HG02588 (cell line): ENCODE data around the gene ZFAND6.

Experiments
- ATAC-seq: cut with Tn5 transposase; IDR thresholded peaks from one replicate; pipeline ENCODE4 v1.9.1; 2021; ENCODE audit warnings: mild to moderate bottlenecking, moderate library complexity; ENCODE audit not compliant: unreplicated experiment

ZFAND6 gene

DNA sequence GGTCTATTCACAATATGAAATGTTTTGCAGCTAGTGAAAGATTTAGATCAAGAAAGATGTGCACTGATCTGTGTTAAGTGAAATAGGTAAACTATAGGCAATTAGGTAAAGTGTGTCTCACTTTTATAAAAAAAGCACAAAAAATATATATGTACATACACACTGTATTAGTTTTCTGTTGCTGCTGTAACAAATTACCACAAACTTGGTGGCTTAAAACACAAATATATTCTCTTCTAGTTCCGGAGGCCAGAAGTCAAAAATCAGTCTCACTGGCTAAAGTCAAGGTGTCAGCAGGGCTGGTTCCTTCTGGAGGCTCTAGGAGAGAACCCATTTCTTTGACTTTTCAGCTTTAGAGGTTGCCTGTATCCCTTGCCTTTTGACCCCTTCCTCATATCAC, 104.4 kb downstream of the ZFAND6 start:
- ATAC-seq: no peak

DNA sequence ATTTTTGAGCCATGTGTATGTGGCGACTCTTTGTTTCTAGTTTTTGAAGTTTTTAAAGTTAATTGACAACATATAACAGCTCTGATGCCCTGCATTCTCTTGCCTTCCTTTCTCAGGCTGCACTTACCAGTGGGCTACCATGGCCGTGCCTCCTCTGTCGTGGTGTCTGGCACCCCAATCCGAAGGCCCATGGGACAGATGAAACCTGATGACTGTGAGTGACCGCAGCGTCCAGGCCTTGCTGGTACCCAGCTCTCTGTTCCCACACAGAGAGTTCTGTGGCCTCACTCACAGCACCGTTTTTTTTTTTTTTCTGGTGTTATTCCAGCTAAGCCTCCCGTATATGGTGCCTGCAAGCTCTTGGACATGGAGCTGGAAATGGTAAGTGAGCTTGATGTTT, 108.5 kb downstream of the ZFAND6 start:
- no peak for ATAC-seq

DNA sequence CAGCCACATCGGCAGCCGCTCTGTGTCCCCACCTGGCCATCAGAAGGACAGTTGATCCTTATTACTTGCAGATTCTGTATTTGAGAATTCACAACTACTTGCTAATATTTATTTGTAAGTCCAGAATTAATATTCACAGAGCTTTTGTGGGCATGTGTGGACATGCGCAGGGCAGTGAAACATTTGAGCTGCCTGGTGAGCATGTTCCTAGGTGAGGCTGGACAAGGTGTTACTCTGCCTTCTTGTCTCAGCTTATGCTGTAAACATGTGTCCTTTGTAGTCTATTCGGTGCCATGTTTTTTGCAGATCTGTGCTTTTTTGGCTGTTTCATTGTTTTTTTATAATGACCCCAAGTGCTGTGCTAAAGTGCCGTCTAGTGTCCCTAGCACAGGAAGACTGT, 108.9 kb downstream of the ZFAND6 start:
- no peak for ATAC-seq

DNA sequence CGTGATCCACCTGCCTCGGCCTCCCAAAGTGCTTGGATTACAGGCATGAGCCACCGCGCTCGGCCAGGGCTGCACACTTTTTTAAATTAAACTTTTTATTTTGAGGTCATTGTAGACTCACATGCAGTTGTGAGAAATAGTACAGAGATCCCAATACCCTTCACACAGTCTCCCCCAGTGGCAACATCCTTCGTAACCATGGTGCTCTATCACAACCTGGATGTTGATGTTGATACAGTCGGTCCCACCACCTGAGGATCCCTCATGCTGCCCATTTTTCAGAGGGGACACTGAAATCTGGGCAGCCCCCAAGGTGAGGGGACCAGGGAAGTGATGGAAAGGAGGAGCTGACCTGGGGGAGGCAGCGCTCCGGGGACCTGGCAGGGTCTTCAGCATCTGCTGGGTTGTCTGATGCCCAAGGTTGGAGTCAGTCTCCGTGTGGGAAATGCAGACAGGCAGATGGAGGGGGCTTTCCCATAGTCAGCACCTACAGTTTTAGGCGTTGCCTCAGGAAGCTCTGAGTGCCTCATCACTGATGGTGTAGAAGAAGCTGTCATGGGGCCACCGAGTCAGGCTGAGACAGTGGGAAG, 110.4 kb downstream of the ZFAND6 start:
- ATAC-seq: no peak

DNA sequence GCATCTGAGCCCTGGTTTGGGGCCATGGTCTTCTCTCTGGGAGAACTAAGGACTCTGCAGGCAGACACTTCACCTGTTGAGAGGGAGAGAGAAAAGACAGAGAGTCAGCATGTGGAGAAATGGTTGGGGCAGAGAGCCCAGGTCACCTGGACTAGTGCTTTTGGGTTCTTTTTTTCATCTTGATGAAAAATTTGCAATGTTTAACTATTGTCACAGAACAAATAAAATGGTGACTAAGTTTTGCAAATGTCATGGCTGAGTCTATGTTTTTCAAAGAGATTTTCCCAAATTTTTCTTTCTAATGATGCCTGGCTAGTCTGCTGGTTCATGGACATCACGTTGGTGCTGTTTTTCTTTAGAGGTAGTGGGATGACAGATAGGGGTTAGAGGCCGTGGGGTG, 111.1 kb downstream of the ZFAND6 start:
- no peak for ATAC-seq

DNA sequence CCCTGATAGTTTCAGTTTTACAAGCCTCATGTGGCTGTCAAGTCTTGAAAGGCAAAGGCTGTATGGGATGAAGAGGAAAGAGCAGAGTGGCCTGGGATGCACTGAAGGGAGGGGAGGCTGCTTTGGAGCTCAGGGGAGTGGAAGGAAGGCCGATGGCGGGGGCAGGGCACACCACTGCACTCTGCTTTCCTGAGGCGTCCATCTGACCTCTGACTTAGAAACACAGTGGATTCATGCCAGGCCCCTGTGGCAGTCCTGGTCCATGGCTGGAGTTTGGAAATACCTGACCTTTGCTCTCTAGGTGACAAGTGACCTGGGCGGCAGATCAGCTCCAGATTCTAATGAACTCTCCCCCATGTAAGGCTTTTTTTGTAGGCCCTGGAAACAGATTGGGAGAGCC, 112.3 kb downstream of the ZFAND6 start:
- ATAC-seq: no peak

DNA sequence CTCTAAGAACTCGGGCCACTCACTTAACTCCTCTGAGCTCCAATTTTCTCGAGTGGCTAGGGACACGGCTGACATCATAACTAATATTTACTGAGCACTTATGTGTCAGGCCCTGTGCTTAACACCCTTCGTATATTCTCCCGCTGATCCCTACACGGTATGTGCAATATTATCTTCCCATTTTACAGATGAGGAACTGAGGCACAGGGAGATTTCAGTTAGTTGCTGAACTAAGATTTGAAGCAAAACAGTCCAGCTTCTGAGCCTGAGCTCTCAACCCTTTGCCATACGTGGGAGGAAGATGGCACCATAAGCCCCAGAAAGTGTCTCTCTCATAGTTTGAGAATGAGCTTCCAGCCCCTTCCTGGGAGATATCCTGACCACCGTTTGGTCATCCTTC, 112.9 kb downstream of the ZFAND6 start:
- ATAC-seq: no peak

DNA sequence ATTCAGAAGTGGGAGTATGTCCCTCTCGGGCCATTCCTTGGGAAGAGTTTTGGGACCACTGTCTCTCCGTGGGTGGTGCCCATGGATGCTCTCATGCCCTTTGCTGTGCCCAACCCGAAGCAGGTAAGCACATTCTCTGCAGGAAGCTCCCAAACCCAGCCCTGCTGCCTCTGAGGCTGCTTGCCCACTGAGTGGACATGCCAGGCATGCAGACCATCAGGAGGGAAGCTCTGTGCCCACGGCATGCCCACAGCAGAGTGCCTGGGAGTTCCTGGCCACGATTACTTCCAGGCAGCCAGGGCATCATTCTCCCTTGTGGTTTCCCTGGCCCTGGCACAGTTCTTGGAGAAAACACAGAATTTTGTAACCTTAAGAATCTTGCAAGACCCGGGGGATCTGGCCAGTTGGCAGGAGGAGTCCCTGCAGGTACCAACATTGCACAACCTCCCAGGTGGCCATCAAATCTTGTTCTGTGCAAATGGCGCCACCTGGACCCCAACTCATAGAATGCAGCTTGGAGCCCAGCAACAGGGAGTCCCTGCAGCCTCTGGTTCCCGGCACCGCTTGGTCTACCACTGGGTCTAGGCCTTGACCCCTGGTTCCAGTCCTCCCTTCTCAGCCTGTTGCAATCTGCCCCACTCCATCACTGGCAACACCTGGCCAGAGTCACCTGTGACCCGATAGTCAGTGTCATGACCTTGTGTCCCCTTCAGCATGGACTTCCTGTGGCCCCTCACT, 113.7 kb downstream of the ZFAND6 start:
- no peak for ATAC-seq

DNA sequence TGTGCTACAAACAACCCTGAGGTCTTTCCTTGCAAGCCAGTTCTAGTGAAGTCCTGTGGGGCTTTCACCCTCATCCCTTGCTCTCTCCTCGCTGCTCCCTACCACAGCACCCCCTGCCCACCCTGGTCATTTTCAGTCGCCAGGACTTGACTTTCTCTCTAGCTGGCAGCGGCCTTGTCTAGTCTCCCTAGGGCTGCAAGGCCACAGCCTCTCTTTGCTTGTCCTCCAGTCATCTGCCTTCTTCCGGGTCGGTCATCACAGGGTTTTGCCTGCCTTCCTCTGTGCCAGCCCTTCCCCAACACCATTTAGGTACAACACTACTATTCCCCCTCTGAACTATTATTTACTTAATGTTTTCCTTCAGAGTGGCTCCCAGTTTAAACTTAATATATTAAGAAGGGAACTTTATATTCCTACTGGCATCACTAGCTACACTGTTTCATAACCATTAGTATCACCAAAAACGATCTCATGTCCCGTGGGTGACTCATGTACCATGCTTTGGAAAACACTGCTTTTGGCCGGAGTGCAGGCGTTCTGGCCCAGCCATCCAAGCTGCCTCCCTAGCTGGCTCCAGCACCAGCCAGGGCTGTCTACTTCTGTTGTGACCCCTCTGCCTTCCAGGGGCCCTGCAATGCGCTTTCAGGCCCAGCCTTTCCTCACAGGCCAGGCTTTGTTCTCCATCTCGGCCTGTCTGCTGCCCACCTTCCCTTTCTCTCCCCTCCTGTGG, 114.7 kb downstream of the ZFAND6 start:
- no peak for ATAC-seq

DNA sequence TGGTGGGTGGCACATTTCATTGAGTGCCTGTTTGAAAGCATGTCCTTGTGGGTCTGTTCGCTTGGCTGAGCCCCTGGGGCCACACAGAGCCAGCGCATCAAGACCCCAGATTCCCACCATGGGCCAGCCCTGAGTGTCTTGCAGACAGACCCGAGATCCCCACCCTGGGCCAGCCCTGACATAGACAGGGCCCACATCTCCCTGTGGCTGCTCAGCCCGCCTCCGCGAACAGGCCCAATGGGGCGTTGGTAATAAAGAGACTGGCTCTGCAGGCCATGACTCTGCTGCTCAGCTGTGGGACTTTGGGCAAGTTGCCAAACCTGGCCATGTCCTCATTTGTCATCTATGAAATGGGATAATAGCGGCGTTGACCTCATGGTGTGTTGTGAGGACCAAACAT, 116.0 kb downstream of the ZFAND6 start:
- no peak for ATAC-seq

DNA sequence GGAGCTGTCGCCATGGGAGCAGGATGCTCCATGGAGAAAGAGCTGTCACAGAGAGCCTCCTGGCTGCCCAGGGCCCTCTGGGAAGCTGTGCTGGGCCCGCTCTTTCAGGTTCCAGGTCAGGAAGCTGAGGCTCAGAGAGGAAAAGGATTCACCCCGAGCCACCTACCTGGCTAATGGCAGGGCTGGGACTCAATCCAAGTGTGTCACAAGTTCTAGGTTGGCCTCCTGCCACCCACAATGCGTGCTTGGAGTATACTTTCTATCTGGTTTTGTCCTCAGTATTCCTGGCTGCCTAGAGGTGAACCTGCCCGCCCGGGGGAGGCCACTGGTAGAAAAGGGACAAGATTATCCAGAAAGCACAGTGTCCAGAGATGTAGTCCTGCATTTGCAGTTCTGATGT, 117.0 kb downstream of the ZFAND6 start:
- ATAC-seq: no peak

DNA sequence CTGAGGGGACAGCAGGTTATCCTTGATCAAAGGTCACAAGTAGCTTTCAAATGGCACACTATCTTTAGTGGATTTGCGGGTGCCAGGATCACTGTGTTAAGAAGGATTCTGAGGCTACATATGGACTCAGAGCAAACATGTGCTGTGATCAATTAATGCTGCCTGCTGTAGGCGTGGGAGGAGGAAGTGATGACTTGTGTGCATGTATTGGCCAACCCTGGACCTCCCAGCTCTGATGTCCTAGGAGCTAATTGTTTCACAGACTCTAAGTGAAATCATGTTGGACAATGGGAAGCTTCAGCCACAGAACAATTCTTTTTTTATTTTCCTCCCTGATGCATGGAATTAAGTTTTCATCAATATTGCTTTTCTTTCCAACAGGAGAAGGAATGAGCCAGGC, 117.7 kb downstream of the ZFAND6 start:
- ATAC-seq: no peak

DNA sequence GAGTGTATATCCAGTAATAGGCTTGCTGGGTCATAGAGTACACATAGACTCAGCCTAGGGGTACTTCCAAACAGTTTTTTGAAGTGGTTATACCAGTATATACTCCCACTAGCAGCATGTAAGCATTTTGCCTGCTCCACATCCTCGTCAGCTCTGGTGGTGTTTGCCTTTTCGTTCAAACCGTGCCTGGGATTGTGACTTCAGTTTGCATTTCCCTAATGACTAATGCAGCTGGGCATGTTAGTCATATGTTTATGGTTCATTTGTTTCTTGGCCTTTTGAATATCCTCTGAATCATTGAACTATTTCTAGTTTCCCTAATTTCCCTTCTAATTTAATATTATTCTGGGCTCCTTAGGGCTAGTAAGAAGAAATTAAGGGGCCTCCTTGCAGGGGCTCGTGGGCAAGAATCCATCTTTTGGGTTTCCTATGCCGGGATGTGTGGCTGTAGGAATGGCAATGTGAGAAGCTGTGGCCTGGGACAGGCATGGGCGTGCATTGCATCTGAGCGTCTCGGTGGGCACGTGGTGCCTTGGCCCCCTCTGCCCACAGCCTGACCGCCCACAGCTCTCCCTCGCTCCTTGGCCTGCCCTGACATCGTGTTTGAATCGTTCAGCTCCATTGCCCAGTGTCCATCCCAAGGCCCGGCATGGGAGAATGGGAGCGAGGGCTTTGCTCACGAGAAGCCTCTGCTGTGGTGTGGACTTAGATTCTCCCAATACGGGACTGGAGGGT, 119.7 kb downstream of the ZFAND6 start:
- ATAC-seq: no peak

DNA sequence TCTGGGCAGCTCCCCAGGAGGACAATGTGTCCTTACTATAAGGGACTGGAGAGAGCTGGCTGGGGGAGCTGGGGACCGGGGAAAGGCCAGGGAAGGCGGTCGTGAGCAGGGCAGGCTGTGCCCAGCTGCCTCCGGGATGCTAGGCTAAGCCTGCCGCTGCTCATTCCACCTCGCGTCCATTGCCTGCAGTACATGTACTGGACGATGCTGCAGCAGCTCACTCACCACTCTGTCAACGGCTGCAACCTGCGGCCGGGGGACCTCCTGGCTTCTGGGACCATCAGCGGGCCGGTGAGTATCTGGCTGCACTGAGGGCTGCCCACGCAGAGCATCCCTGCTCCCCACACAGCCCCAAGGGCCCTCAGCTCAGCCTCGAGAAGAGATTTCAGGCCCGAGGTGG, 120.5 kb downstream of the ZFAND6 start:
- ATAC-seq: no peak

DNA sequence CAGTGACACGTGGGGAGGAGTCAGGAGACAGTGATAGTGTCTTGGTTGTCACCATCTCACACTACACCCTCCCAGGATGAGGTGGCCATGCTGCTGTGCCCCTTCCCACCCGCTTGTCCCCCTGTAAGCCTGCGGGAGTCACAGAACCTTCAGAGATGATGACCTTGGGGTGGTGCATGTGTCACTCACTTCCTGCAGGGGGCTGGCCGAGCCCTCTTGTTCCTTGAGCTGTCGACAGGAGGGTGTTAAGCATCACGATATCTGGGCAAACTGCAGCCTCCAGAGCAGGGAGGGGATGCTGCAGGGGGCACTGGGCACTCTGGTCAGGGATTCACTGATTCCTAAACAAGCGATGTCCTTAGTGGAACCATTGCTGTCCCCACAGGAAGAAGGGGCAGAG, 121.0 kb downstream of the ZFAND6 start:
- ATAC-seq: no peak

DNA sequence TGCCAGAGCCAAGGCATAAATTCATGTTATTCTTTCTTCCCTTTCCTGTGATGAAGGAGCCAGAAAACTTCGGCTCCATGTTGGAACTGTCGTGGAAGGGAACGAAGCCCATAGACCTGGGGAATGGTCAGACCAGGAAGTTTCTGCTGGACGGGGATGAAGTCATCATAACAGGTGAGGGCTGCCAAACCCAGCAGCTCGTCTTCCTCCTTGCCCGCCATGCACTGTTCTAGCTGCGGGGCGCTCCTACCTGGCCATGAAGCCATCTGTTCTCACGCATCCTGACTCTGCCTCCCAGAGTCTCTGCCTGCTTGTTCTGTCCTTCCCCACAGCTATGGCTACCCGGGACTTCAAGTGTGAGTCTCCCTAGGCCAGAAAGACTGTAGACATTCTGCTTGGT, 121.5 kb downstream of the ZFAND6 start:
- no peak for ATAC-seq

DNA sequence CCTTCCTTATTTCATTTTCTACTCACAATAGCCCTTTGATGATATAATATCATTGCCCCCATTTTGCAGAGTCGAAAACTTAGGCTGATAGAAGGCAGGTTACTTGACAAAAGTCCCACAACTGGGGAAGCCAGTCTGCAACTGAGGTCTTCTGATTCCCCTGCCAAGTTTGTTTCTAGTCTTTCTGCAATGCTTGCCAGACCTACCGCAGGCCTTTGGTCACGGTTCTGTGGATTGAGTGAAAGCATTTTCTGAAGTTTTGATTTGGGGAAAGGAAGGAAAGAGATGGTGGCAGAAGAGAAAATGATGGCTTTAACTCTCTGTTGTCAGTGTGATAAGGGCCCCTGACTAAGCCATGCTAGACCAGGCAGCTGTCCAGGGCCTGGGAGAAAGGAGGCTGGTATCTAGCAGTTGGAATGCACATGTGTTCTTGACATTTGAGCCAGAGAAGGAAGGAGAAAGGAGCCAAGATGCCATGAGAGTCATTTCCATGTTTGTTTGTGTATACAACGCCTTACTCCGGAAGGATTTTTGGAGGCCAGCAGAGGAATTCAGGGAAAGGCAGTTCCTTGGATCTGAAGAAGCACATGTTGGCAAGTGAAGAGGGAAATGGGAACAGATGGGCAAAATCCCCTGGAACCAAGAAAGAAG, 123.3 kb downstream of the ZFAND6 start:
- ATAC-seq: no peak

DNA sequence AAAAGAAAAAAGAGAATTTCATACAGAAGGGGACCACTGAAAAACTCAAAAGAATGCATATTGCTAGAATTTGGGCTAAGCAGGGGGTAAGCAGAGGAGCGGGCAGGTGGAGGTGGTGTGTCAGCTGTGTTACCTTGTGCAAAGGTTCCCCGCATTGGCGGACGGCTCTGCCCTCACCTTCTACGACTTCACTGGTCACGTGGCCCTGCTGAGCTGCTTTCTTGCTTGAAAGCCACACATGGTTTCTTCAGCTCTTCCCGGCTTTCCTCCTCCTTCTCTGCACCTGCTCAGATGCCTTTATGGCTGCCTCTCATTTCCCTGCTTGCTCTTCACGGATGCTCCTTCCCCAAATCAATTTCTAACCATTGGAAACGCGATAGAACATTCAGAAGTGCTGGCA, 123.8 kb downstream of the ZFAND6 start:
- no peak for ATAC-seq

DNA sequence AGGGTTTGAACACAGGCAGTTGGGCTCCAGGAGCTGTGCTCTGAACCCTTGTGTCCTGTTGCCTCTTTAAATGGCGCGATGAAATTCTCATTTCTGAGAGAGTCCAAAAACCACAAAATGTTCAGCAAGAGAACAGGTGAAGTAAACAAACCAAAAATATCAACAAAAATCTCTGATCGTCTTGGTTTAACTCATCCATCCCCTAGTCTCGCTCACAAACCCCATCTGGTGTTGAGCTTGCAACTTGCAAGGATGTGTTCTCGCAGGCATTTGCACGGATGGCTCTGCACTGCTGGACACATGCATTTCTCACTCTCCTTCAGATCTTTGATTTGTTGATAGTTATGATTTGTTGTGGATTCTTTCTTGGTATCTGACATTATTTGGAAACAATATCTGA, 124.4 kb downstream of the ZFAND6 start:
- no peak for ATAC-seq

DNA sequence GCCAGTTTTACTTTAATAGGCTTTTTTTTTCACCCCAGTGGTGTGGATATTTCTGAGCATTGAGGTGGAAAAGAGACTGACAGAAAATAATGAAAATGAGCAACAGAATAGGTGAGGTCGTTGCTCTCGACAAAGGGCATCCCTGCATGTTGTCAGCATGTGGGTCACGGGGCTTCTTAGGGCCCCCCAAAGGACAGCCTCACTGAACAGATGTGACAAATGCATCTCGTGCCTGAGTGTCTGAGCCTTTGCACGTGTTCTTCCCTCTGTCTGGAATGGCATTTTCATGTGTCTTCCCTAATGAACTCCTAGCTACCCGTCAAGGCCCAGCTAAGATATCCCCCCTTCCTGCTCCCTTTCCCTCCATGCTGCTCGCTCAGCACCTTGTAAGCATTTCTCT, 125.1 kb downstream of the ZFAND6 start:
- ATAC-seq: no peak

DNA sequence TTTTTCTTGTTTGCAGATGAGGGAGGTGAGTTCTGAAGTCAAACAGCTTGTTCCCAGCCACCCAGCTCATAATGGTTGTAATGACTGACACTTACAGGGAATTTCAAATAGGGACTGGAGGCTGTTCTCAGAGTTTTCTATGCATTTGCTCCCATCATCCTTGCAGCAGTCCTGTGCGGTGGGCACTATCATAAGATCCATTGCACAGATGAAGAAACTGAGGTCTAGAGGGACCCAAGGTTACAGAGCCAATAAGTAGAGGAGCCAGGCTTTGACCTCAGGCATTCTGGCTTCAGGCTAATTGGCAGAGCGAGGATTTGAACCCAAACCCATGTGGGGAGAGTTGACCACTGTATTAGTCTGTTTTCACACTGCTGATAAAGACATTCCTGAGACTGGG, 125.7 kb downstream of the ZFAND6 start:
- ATAC-seq: no peak
